ENCODE measurements around the gene USP4.
"Not testable (repeated sequence)": the region's sequence is repeated elsewhere in the genome, so short reads cannot be mapped to it uniquely, and the experiment has no call there.

DNA sequence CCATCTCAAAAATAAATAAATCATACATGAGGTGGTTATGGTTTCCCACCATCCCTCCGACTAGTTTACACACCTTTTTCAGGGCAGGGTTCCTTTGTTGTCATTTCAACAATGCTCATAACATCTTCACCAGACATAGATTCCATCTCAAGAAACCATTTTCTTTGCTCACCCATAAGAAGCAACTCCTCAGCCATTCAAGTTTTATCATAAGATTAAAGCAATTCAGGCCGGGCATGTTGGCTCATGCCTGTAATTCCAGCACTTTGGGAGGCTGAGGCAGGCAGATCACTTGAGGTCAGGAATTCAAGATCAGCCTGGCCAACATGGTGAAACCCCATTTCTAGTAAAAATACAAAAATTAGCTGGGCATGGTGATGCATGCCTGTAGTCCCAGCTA is 11.5 kb downstream of the USP4 start:
- TF ChIP-seq, protein P1, sequence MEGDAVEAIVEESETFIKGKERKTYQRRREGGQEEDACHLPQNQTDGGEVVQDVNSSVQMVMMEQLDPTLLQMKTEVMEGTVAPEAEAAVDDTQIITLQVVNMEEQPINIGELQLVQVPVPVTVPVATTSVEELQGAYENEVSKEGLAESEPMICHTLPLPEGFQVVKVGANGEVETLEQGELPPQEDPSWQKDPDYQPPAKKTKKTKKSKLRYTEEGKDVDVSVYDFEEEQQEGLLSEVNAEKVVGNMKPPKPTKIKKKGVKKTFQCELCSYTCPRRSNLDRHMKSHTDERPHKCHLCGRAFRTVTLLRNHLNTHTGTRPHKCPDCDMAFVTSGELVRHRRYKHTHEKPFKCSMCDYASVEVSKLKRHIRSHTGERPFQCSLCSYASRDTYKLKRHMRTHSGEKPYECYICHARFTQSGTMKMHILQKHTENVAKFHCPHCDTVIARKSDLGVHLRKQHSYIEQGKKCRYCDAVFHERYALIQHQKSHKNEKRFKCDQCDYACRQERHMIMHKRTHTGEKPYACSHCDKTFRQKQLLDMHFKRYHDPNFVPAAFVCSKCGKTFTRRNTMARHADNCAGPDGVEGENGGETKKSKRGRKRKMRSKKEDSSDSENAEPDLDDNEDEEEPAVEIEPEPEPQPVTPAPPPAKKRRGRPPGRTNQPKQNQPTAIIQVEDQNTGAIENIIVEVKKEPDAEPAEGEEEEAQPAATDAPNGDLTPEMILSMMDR (IDR thresholded peaks at IDR 0.05), result not testable (repeated sequence)
- not testable (repeated sequence) for TF ChIP-seq POLR2AphosphoS5, POLR2A (IDR thresholded peaks at IDR 0.05)
